GM21423 (cell line): Measurements from ENCODE around the gene CPAMD8.
"Not testable (repeated sequence)": the region's sequence is repeated elsewhere in the genome, so short reads cannot be mapped to it uniquely, and the experiment has no call there.

ENCODE experiments used
- ATAC-seq: cut with Tn5 transposase; IDR thresholded peaks from one replicate; pipeline ENCODE4 v1.9.1; 2021; ENCODE audit warnings: mild to moderate bottlenecking, moderate library complexity; ENCODE audit not compliant: unreplicated experiment

CPAMD8 gene

DNA sequence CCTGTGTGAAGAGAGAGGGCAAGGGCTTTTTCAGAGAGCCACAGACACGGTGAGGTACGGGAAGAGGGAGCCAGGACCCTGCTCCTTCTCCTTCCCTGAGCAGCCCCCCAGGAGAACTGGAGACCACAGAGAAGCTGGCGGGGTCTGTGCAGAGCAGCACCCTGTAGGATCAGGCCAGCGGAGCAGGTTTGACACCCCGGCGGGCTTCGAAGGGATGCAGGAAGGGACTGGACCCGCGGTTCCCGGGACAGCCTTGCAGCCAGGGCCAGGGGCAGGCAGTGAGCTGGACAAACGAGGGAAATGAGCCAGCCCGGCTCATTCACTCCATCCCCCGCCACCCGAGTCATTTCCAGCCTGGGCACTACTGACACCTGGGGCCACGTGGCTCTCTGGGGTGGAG, 22.2 kb downstream of the CPAMD8 start:
- ATAC-seq: no peak

DNA sequence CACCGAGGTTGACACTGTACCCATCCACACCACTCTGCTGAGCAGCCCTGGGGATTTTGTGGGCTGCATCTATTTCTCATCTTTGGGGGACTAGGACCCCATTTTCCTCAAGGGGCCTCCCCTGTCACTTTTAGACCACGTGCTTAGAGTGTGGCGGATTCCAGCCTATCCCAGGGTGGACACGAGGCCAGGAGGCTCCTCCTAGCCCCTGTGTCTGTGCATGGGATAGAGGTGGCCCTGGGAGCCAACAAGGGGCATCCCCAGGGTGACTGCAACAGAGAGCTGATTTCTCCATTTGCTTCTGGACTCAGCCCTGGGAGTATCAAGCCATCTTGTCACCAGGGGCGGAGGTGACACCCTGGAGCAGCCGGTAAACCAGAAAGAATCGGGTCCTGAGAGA, 24.2 kb downstream of the CPAMD8 start:
- no peak for ATAC-seq

DNA sequence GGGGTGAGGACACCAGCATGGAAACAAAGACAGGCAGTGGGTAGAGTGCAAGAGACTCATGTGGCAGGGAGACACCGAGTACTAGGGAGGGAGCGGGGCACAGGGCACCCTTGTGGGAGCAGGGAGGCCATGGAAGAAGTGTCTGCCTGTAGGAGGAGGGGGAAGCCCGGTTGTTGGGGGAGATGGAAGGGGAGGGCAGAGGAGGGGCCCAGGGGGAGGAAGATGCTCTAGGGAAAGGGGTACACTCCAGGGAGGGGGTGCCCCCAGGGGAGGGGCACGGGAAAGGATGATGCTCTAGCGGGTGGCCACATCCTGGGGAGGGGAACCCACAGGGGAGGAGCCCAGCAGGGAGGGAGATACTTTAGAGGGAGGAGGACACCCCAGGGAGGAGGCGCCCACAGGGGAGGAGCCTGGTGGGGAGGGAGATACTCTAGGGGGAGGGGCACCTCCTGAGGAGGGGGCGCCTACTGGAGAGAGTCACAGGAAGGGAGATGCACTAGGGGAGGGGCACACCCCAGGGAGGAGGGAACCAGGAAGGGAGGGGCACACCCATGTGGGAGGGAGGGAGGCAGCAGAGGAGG, 24.9 kb downstream of the CPAMD8 start:
- no peak for ATAC-seq

DNA sequence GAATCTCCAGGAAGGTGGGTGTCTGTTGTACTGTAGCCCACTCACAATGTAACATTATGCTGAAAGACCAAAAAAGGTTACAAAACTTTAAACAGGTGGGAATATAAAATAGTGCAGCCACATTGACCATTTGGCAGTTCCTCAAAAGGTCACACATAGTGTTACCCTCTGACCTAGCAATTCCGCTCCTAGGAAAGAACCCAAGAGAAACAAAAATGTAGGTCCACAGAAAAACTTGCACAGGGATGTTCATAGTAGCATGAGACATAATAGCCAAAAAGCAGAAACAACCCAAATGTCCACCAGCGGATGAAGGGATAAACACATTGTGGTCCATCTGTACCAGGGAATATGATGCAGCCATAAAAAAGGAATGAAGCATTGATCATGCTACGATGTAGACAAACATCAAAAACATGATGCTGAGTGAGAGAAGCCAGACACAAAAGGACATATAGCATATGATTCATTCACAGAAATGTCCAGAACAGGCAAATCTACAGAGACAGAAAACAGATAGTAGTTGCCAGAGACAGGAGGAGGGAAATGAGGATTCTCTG, 27.9 kb downstream of the CPAMD8 start:
- ATAC-seq: no peak

DNA sequence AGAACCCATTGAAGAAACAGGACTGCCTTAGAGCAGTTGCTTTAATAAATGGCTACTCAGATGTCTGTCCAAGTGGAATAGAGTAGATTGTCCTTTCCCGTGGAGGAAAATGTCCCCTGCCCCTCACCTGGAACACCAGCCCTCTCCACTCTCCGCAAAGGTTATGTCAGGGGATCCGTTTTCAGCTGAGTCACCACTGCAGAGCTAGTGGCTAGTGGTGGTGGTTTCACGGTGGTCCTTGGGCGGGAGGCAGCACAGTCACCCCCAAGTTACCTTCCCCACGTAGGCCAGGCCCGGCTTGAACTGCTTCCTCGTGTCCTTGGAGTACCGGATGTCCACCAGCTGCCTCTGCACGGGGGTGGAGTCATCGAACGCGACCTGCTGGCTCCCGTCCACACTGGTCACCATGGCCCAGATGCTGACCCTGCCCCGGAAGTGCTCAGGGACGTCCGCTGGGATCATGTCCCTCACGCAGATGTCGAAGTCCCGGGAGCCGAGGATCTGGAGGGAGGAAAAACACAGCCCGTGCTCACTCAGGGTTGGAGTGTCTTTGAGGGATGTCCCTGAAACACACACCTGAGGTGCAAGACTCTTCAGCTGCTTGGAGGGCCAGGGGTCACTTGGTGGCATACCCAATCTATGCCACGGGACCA, 29.6 kb downstream of the CPAMD8 start:
- not testable (repeated sequence) for ATAC-seq

DNA sequence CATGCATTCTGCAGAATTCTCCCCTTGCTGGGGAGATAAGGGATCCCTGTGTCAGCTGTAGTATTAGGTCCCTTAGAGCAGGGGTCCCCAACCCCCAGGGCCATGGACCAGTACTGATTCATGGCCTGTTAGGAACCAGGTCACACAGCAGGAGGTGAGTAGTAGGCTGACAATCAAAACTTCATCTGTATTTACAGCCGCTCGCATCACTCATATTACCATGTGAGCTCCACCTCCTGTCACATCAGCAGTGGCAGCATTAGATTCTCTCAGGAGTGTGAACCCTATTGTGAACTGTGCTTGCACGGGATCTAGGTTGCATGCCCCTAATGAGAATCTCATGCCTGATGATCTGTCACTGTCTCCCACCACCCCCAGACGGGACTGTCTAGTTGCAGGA, 37.9 kb downstream of the CPAMD8 start:
- no peak for ATAC-seq

DNA sequence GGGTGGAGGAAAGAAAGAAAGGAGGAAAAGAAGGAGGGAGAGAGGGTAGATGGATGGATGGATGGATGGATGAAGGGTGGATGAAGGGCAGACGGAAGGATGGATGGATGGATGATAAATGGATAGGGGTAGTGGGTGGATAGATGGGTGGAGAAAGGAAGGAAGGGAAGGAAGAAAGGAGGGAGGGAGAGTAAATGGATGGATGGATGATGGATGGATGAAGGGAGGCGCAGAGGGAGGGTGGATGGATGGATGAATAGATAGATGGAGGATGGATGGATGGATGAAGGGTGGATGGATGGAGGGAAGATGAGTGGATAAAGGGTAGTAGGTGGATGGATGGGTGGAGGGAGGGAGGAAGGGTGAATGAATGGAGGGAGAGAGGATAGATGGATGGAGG, 41.2 kb downstream of the CPAMD8 start:
- no peak for ATAC-seq

DNA sequence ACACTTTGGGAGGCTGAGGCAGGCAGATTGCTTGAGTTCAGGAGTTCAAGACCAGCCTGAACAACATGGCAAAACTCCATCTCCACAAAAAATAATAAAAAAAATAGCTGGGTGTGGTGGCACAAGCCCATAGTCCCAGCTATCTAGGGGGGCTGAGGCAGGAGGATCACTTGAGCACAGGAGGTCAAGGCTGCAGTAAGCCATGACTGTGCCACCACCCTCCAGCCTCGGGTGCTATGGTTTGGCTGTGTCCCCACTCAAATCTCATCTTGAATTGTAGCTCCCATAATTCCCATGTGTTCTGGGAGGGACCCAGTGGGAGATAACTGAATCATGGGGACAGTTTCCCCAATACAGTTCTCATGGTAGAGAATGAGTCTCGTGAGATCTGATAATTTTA, 44.0 kb downstream of the CPAMD8 start:
- ATAC-seq: not testable (repeated sequence)

DNA sequence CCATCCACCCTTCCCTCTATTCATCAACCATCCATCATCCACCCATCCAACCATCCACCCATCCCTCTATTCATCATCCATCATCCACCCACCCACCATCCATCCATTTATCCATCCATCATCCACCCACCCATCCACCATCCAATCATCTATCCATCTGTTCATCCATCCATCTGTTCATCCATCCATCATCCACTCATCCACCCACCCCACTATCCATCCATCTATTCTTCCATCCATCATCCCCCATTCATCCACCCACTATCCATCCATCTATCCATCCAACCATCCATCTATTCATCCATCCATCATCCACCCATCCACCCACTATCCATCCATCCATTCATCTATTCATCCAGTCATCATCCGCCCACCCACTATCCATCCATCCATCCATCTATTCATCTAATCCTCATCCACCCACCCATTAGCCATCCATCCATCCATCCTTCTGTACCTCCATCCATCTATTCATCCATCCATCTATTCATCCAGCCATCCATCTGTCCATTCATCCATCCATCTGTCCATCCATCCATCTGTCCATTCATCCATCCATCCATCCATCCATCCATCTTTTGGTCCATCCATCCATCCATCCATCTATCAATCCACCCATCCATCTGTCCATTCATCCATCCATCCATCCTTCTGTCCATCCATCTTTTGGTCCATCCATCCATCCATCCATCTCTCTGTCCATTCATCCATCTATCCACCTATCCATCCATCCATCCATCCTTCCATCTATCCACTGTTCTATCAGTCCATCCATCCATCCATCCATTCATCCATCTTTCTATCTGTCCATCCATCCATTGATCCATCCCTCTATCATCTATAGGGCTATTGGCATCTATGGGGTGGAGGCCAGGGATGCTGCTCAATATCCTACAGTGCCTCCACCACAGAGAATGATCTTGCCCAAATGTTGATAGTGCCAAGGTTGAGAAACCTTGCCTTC, 47.5 kb downstream of the CPAMD8 start:
- no peak for ATAC-seq

DNA sequence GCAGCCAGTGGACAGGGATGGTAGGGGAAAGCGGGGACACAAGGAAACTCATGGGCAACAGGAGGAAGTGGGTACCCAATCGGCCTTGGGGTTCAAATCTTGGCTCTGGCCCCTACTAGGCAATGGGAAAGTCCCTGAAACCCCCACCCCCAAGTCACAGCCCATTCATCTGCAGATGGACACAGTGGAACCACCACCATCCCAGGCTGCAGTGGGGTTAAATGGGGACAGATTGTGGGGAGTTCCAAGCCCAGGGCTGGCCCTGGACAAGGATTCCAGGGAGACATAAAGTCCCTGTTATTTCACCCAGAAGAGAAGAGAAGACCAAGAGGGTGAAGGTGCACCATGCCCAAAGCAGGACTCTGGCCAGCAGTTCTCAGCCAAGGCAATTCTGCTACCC, 48.5 kb downstream of the CPAMD8 start:
- ATAC-seq: no peak

DNA sequence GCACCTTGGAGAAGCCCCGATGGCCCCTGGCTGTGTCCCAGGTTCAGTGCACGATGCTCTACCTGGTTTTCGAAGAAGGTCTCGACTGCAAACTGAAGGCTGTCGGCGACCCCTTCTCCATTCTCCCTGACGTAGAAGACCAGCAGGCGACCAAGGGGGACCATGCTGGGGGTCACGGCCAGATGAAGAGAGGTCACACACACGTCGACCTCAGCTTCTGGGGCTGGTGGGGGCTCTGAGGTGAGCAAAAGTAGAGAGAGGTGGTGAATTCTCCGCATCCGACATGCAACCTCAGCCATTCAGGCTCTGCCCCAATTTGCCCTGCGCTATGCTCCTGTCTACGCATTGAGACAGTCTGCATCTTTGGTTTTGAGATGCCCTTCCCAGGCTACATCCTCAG, 49.3 kb downstream of the CPAMD8 start:
- no peak for ATAC-seq

DNA sequence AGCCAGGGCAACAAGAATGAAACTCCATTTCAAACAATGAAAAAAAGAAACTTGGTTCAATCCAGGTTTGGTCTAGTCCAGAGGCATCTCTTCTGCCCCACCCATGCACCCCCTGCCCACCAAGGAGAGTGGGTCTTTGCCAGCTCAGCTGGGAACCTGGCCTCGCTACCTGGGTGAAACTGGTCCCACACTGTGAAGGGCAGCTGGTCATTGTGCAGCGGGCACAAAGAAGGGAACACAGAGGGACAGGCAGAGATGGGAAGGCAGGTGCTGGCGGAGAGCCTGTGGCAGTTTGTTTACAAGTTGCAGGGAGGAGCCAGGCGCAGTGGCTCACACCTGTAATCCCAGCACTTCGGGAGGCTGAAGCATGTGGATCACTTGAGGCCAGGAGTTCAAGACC, 50.2 kb downstream of the CPAMD8 start:
- ATAC-seq: no peak

DNA sequence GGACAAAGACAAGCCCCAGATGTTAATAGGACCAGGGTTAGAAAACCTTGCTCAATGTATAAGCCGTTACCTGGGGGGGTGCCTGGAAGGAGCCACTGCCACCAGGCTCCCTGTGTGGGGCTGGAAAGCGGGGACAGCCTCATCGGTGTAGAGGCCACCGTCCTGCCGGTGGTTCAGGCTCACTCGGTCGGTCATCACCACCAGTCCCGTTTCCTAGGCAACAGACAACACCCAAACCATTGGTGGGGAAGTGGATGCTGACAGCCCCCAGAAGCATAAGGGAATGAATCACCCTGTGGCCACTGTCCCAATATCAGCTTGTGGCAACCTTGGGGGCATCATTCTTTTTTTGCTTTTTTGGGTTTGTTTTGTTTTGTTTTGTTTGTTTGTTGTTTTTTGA, 55.8 kb downstream of the CPAMD8 start:
- no peak for ATAC-seq

DNA sequence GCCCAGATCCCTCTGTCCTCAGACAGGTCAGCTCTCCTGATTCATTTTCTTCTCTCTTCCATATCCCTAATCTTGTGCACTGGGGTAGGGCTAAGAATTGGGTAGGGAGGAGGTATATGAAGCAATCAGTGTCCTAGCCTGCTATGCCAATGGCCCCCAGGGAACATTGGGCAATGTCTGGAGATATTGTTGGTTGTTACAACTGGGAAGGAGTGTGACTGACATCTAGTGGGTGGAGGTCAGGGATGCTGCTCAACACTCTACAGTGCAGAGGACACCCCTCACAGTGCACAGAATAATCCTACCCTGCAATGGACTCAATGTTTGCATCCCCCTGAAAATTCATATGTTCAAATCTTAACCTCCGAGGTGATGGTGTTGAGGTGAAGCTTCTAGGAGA, 57.5 kb downstream of the CPAMD8 start:
- ATAC-seq: no peak

DNA sequence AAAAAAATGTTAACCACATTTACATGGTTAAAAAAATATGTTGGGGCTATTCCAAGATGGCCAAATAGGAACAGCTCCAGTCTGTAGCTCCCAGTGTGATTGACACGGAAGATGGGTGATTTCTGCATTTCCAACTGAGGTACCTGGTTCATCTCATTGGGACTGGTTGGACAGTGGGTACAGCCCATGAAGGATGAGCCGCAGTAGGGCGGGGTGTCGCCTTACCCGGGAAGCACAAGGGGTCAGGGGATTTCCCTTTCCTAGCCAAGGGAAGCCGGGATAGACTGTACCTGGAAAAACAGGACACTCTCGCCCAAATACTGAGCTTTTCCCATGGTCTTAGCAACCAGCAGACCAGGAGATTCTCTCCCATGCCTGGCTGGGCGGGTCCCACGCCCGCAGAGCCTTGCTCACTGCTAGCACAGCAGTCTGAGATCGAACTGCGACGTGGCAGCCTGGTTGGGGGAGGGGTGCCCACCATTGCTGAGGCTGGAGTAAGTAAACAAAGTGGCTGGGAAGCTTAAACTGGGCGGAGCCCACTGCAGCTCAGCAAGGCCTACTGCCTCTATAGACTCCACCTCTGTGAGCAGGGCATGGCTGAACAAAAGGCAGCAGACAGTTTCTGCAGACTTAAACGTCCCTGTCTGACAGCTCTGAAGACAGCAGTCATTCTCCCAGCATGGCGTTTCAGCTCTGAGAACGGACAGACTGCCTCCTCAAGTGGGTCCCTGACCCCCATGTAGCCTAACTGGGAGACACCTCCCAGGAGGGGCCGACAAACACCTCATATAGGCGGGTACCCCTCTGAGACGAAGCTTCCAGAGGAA, 65.4 kb downstream of the CPAMD8 start:
- ATAC-seq: not testable (repeated sequence)

DNA sequence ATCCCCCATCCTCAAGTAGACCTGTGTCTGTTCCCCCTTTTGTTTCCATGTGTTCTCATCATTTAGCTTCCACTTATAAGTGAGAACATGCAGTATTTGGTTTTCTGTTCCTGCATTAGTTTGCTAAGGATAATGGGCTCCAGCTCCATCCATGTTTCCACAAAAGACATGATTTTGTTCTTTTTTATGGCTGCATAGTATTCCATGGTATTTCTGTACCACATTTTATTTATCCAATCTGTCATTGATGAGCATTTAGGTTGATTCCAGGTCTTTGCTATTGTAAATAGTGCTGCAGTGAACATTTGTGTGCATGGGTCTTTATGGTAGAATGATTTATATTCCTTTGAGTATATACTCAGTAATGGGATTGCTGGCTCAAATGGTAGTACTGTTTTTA, 68.3 kb downstream of the CPAMD8 start:
- not testable (repeated sequence) for ATAC-seq

DNA sequence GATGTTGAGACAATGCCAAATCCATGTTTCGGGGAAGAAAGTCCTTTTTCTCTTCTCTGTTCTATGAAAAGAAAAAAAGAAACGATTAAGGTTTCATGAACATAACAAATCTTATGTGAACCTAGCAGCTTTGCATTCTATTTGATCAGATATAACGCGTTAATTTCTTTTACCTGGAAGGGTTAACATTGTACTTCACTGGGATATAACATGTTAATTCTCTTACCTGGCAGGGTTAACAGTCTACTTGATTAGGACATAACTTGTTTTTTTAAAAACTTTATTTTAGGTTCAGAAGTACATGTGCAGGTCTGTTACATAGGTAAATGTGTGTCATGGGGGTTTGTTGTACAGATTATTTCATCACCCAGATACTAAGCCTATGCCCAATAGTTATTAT, 68.8 kb downstream of the CPAMD8 start:
- no peak for ATAC-seq

DNA sequence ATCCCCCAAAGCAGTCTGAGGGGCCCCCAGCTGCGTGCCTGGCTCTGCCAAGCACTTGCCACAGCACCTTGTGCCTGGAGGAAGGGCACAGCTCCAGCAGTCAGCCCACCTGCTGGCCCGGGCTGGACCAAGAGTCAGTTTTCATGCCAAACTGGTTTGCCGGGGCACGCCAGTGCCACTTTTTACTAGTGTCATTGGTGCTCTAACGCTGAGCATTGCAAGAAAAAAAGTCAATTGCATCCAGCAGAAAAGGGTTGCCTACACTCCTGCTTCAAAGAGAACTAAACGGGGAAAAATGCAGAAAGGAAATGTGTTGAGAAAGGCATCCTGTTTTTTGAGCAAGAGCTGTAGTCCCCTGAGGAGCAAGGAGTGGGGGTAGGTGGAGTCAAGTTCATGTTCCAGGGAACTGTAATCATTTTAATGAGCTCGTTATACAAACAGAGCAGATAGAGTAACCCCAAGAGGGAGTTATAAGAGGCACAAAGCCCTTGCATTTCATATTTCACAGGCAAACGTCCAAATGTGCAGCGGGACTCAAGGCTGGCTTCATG, 69.4 kb downstream of the CPAMD8 start:
- no peak for ATAC-seq

DNA sequence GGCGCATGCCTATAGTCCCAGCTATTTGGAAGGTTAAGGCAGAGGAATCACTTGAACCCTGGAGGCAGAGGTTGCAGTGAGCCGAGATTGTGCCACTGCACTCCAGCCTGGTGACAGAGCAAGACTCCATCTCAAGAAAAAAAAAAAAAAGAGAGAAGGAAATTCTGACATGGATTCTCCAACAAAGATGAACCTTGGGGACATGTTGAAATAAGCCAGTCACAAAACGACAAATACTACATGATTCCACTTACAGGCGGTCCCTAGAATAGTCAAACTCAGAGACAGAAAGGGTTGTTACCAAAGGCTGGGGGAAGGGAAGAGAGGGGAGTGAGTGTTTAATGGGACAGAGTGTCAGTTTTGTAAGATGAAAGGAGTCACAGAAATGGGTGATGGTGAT, 71.4 kb downstream of the CPAMD8 start:
- ATAC-seq: no peak

DNA sequence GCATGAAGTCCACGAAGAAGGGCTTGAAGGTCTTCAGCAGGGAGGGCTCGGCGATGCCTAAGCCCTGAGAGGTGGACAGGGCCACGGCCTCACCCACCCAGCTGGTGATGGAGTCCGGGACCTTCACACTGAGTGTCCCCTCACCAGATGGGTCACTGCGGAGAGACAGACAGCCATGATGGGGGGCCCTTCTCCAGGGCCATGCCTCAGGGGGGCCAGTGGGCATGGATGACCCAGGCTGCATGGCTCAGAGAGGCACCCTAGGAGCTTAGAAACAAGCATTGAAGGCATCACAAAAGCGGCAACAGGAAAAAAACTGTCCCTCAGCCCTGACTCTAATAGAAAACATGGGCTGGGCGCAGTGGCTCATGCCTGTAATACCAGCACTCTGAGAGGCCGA, 74.6 kb downstream of the CPAMD8 start:
- no peak for ATAC-seq
